ENCODE results near the gene SCYGR1.
A peak's percentile ranks its signal among the peaks of the same experiment; 100 is the strongest.

Gene SCYGR1

DNA sequence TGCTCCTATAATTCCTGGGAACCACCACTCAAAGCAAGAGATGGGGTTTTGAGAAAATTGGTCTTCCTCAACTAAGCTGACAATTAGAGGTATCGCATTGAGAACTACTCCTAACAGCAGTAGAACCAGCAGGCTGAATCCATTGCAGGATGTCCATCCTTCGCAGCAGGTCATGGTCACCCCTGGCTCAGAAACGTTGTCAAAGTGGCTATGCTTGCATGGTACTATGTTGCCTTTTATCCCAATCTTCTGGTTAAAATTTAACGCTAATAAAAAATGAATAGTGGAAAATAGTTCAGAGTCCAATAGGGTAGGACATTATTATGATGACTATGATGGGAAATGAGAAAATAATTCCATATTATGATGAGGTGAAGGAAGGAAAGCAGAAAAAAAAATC lies 8.7 kb downstream of the SCYGR1 start, which contains the start of gene TM4SF20:
Gene TM4SF20 (minus strand): TSS at position 212 of the 400 bp plus-strand sequence. CDS start 38 bp downstream, at position 174.
- TF ChIP-seq, protein P1, sequence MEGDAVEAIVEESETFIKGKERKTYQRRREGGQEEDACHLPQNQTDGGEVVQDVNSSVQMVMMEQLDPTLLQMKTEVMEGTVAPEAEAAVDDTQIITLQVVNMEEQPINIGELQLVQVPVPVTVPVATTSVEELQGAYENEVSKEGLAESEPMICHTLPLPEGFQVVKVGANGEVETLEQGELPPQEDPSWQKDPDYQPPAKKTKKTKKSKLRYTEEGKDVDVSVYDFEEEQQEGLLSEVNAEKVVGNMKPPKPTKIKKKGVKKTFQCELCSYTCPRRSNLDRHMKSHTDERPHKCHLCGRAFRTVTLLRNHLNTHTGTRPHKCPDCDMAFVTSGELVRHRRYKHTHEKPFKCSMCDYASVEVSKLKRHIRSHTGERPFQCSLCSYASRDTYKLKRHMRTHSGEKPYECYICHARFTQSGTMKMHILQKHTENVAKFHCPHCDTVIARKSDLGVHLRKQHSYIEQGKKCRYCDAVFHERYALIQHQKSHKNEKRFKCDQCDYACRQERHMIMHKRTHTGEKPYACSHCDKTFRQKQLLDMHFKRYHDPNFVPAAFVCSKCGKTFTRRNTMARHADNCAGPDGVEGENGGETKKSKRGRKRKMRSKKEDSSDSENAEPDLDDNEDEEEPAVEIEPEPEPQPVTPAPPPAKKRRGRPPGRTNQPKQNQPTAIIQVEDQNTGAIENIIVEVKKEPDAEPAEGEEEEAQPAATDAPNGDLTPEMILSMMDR (IDR thresholded peaks at IDR 0.05; ENCODE audit: low read length, missing control alignments): no peak
- H3K4me3 ChIP-seq (replicated peaks; ENCODE audit: low read depth, low read length): no peak within 1 kb of the TSS
- no peak for DNase-seq (ENCODE audit: low read depth)

DNA sequence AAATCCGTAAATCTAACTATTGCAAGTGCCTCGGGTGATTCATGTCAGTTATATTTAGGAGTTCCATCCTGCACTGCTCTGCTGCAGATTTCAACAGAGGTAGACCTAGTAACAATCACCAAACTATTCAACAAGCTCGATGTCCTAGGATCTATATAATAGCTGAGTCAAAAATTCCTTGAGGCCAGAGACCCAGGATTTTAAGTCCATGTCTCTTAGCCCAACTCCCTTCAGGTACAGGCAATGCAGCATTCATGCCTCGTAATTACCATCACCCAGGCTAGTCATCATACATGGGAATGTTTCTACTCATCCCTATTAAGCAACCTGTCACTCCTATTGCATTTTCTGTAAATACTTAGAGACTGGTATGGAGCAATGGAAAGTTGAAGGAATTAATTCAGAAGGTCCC lies 9.4 kb downstream of the SCYGR1 start:
- H3K4me3 ChIP-seq (replicated peaks; ENCODE audit: low read depth, low read length): no peak overlapping the region
- TF ChIP-seq, protein P1 (IDR thresholded peaks at IDR 0.05; ENCODE audit: low read length, missing control alignments): no peak
- no peak for DNase-seq (ENCODE audit: low read depth)

DNA sequence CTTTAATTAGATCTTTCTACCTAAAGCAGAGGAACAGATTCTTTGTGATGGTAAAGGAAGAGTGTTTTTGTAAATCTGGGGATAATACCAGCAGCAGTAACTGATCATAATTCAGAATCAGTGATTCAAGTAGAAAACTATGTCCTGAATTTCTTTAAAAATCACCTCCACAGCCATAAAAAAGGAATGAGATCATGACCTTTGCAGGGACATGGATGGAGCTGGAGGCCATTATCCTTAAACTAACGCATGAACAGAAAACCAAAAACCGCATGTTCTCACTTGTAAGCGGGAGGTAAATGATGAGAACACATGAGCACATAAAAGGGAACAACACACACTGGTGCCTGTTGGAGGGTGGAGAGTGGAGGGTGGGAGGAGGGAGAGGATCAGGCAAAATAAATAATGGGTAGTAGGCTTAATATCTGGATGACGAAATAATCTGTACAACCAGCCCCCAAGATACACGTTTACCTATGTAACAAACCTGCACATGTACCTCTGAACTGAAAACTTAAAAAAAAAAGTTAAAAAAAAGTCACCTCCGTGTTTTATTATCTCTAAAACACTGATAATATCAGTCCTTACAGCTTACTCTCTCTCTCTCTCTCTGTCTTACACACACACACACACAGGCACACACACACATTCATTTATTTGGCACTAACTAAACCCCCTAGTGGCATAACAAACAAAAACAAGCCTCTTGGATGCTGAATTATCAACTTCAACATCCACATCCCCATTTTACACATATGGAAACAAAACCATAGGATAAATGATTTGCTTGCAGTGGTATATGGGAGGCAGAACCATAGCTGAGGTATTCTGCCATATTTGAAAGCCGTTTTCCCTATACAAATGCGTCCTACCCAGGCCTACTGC lies 10.0 kb downstream of the SCYGR1 start:
- TF ChIP-seq, protein P1 (IDR thresholded peaks at IDR 0.05; ENCODE audit: low read length, missing control alignments): no peak
- DNase-seq (ENCODE audit: low read depth): no peak
- H3K4me3 ChIP-seq (replicated peaks; ENCODE audit: low read depth, low read length): no peak overlapping the region

DNA sequence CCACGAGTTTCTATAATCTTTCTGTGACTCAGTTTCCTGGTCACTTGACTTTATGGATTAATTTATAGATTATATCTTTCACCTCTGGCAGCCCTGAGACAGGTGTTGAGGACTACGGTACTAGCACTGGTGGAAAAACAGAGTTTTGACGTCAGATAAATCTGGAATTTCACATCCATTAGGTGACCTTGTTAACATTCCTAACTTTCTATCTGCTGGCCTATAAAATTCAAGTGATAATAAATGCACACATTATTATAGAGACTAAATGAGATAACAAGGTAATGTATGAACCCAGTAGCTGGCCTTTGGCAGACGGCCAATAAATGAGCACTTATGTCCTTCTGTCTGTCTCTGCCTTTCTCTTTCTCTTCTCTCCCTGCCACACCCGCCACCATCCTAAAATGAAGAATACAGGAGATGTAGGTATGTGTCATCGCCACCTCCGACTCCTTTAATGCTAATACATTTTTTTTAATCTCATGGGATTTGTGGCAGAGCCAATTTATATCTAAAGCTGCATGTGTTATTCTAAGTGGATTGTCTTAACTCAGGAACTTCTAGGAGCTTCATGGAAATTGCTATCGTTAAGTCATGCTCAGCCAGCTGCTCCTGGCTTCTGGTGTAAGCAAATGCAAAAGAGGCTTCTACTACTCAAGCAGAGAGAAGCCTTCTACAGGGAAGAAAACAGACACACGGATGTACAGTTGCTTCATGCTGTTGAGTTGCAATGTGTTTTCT lies 10.9 kb downstream of the SCYGR1 start:
- H3K4me3 ChIP-seq (replicated peaks; ENCODE audit: low read depth, low read length): no peak overlapping the region
- TF ChIP-seq, protein P1 (IDR thresholded peaks at IDR 0.05; ENCODE audit: low read length, missing control alignments): no peak
- DNase-seq (ENCODE audit: low read depth): peak; percentile 59

DNA sequence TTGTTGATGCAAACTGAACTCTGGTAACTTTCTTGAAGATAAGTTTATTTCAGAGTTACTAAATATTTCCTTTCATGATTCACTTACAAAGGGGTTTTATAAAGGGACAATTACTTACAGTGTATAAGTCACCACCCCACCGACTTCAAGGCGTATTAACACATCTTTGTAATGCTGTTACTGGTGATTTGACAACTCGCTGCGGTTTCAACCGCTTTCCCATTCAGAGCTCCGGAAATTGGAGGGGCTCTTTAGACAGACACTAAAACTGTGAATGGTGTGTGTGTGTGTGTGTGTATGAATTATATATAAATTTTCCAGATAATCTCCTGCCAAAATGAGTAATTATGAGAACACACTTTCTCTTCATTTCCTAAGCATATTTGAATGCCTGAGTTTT lies 13.6 kb downstream of the SCYGR1 start:
- peak; percentile 80 for DNase-seq (ENCODE audit: low read depth)
- TF ChIP-seq, protein P1 (IDR thresholded peaks at IDR 0.05; ENCODE audit: low read length, missing control alignments): no peak
- H3K4me3 ChIP-seq (replicated peaks; ENCODE audit: low read depth, low read length): no peak overlapping the region

DNA sequence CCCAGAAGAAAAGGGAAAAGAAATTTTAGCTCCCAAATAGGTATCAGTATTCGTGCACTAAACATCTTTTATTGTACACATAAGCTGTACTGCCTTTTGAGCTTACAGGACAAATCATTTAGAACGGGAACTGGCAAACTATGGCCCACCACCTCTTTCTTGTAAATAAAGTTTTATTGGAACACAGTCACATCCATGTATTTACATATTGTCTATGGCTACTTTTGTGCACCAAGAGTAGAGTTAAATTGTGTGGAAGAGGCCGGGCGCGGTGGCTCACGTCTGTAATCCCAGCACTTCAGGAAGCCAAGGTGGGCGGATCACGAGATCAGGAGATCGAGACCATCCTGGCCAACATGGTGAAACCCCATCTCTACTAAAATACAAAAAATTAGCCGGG lies 14.4 kb downstream of the SCYGR1 start:
- no peak overlapping the region for H3K4me3 ChIP-seq (replicated peaks; ENCODE audit: low read depth, low read length)
- DNase-seq (ENCODE audit: low read depth): no peak
- TF ChIP-seq, protein P1 (IDR thresholded peaks at IDR 0.05; ENCODE audit: low read length, missing control alignments): no peak

Measured in fibroblast of pulmonary artery (primary cell).